Smooth muscle cell of the pulmonary artery (primary cell): ENCODE data around the gene WAS. TPM values are rescaled to one million over a fixed set of nuclear protein-coding genes. Genes with fewer than 3 reads are reported as not detected.

Experiments used
- total RNA-seq: library from RNA; depleted of rRNA; stranded (reverse); fragments of >200 nt; gene quantifications from 2 replicates; pipeline ENCODE4 v1.2.3, GENCODE V29; 2014

The WAS gene
- total RNA-seq = 0.13 TPM in 2 replicates

GRCh38 chrX:48683411-48683982 lies at the start of gene WAS:
WAS (plus strand) TSS chrX:48683799; CDS start chrX:48683854, 55 bp downstream.

GRCh38 chrX:48696301-48696908 lies 12.8 kb downstream of the WAS start, which contains the start of gene SUV39H1:
SUV39H1 (plus strand) TSS chrX:48696734; CDS start chrX:48696785, 51 bp downstream.

Other genes starting within 250 kb of the WAS start
- gene SLC38A5, start 213.5 kb upstream of the WAS start, total RNA-seq = 106 and 110 TPM in 2 replicates
- gene FTSJ1, start 207.6 kb upstream of the WAS start, total RNA-seq = 50.7 and 50.8 TPM in 2 replicates
- 15.6 and 21.8 TPM in 2 replicates for gene PORCN, start 174.8 kb upstream of the WAS start, total RNA-seq
- gene EBP, start 162.0 kb upstream of the WAS start, total RNA-seq = 19.4 and 23.3 TPM in 2 replicates
- 9.8 and 11.5 TPM in 2 replicates for gene TBC1D25, start 144.1 kb upstream of the WAS start, total RNA-seq
- gene RBM3, start 109.3 kb upstream of the WAS start, total RNA-seq = 40.5 and 60.7 TPM in 2 replicates
- 117 and 134 TPM in 2 replicates for gene WDR13, start 86.3 kb upstream of the WAS start, total RNA-seq
- gene SUV39H1, start 12.9 kb downstream of the WAS start, total RNA-seq = 2.3 and 2.9 TPM in 2 replicates
- gene GLOD5, start 77.9 kb downstream of the WAS start, total RNA-seq = not detected in 2 replicates
- gene GATA1, start 102.8 kb downstream of the WAS start, total RNA-seq = not detected in 2 replicates
- gene HDAC6, start 118.3 kb downstream of the WAS start, total RNA-seq = 39.1 and 42.2 TPM in 2 replicates
- gene ERAS, start 142.7 kb downstream of the WAS start, total RNA-seq = 0.13 TPM in 1 of 2 replicates, not detected in the other
- 0.46 and 10.7 TPM in 2 replicates for gene PCSK1N, start 151.8 kb downstream of the WAS start, total RNA-seq
- gene TIMM17B, start 214.0 kb downstream of the WAS start, total RNA-seq = 18.1 and 20.5 TPM in 2 replicates
- 33.8 and 36.0 TPM in 2 replicates for gene PQBP1, start 214.1 kb downstream of the WAS start, total RNA-seq
- gene SLC35A2, start 227.8 kb downstream of the WAS start, total RNA-seq = 18.2 and 19.7 TPM in 2 replicates
- 4.7 and 9.1 TPM in 2 replicates for gene PIM2, start 235.2 kb downstream of the WAS start, total RNA-seq